NCI-H1105 (cell line): ENCODE results near the gene H19.

Experiments
- DNase-seq: peaks from one replicate; lab custom pipeline; 2025; lab: John Stamatoyannopoulos, UW

The H19 gene

DNA sequence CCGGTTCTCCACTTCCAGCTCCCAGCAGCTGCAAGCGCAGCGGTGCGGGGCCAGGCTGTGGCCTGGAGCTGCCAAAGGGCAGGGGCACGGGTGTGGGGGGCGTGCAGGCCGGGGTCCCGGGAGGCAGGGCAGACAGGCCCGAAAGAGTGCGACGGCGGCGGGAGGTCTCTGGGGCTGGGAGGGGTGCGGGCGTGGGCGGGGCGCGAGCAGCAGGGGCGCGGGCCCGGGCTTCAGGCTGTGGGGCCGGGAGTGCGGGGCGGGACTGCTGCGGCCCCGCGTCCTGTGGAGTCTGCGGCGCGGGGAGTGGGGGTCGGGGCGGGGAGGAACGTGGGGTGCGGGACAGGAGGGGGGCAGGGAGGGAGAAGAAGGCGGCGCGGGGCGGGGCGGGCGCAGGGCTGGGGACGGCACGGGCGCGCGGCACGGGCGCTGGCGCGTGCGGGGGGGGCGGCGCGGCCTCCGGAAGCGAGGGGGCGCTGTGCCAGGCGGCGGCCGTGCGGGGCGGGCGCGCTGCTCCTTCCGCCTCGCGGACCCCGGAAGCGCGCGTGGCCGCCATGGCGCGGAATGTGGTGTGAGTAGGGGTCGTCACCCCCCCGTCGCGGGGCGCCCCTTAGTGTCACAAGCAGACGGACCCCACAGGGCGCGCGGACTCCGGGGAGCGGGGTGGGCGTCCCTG, 50.7 kb downstream of the H19 start, which contains the start of gene MRPL23:
MRPL23 (plus strand) TSS at position 521 of the 673 bp plus-strand sequence; CDS start at position 552, 31 bp downstream.
- no peak for DNase-seq
